Measurements from ENCODE around the gene LRRC9.

The LRRC9 gene

DNA sequence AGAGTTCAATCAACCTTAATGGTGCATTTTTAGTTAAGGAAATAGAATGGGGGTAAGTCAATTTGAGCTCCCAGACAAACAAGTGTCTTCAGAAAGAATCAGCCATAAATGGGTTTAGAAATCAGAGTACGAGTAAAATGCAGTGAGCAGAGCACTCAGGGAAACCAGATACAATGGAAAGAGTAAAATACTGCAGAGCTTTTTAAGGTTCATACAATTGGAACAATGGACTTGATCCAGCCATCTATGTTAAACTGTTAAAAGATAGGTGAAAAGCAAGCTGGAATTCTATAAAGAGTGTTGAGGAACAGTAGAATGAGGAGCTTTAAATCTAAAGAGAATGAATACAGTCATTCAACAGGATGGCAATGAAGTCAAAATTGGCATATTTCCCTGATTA is 147.9 kb downstream of the LRRC9 start:
- H3K27ac ChIP-seq (ENCODE audit: low read length) = no peak overlapping the region
- H3K4me1 ChIP-seq (ENCODE audit: low read length) = no peaks in the 10 kb centered on the region
- H3K36me3 ChIP-seq (replicated peaks; ENCODE audit: insufficient read depth, low read length) = no peaks in the 10 kb centered on the region
- H3K9me3 ChIP-seq (replicated peaks; ENCODE audit: insufficient read depth, low read length) = no peaks in the 10 kb centered on the region
- TF ChIP-seq, protein P1, sequence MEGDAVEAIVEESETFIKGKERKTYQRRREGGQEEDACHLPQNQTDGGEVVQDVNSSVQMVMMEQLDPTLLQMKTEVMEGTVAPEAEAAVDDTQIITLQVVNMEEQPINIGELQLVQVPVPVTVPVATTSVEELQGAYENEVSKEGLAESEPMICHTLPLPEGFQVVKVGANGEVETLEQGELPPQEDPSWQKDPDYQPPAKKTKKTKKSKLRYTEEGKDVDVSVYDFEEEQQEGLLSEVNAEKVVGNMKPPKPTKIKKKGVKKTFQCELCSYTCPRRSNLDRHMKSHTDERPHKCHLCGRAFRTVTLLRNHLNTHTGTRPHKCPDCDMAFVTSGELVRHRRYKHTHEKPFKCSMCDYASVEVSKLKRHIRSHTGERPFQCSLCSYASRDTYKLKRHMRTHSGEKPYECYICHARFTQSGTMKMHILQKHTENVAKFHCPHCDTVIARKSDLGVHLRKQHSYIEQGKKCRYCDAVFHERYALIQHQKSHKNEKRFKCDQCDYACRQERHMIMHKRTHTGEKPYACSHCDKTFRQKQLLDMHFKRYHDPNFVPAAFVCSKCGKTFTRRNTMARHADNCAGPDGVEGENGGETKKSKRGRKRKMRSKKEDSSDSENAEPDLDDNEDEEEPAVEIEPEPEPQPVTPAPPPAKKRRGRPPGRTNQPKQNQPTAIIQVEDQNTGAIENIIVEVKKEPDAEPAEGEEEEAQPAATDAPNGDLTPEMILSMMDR (IDR thresholded peaks at IDR 0.05; ENCODE audit: low read length) = no peak
- TF ChIP-seq EZH2 (optimal IDR thresholded peaks at IDR 0.05; ENCODE audit: low read depth, low read length) (no peak), EZH2phosphoT487 (IDR thresholded peaks at IDR 0.05; ENCODE audit: low read length) (no peak)
- H3K4me3 ChIP-seq (ENCODE audit: low read length) = no peak overlapping the region
- no peaks in the 10 kb centered on the region for H3K79me2 ChIP-seq (ENCODE audit: low read length)
- H3K9me2 ChIP-seq (replicated peaks; ENCODE audit: insufficient read depth, low read length) = no peaks in the 10 kb centered on the region
- no peak overlapping the region for H3K9ac ChIP-seq (ENCODE audit: low read length)
- no peak overlapping the region for H3K4me2 ChIP-seq (ENCODE audit: low read depth, low read length)
- no peak overlapping the region for H2AFZ ChIP-seq (ENCODE audit: low read length)
- H4K20me1 ChIP-seq (ENCODE audit: insufficient read depth, low read length) = no peaks in the 10 kb centered on the region
- no peaks in the 10 kb centered on the region for H3F3A ChIP-seq (ENCODE audit: insufficient read depth, low read length)
- no peak for DNase-seq
- H3K27me3 ChIP-seq (replicated peaks; ENCODE audit: insufficient read depth, low read length) = no peaks in the 10 kb centered on the region

DNA sequence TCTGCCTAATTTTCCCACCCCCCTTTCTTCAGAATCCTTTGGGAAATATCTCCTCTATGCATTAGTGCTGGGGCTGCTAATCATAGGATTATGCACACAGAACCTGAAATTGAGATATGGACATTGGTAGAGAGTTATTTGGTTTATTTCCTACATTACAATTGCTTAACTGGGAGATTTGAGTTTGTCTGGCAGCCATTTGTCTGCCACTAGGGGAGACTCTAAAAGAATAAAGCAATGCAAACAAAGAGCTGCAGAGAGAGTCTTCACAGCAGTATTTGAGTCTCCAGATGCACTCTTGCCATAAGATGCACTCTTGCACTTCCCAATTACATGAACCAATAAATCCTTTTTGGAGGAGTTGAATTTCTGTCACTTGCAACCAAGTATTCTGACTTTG is 159.8 kb downstream of the LRRC9 start:
- no peaks in the 10 kb centered on the region for H3K27me3 ChIP-seq (replicated peaks; ENCODE audit: insufficient read depth, low read length)
- no peak overlapping the region for H3K4me2 ChIP-seq (ENCODE audit: low read depth, low read length)
- DNase-seq = no peak
- H3K4me1 ChIP-seq (ENCODE audit: low read length) = no peaks in the 10 kb centered on the region
- no peaks in the 10 kb centered on the region for H3K9me2 ChIP-seq (replicated peaks; ENCODE audit: insufficient read depth, low read length)
- no peaks in the 10 kb centered on the region for H3K9me3 ChIP-seq (replicated peaks; ENCODE audit: insufficient read depth, low read length)
- H3K9ac ChIP-seq (ENCODE audit: low read length) = no peak overlapping the region
- no peak for TF ChIP-seq EZH2phosphoT487 (IDR thresholded peaks at IDR 0.05; ENCODE audit: low read length)
- TF ChIP-seq, protein P1 (IDR thresholded peaks at IDR 0.05; ENCODE audit: low read length) = no peak
- TF ChIP-seq EZH2 (optimal IDR thresholded peaks at IDR 0.05; ENCODE audit: low read depth, low read length) = no peak
- H2AFZ ChIP-seq (ENCODE audit: low read length) = no peak overlapping the region
- no peaks in the 10 kb centered on the region for H4K20me1 ChIP-seq (ENCODE audit: insufficient read depth, low read length)
- no peak overlapping the region for H3K4me3 ChIP-seq (ENCODE audit: low read length)
- H3F3A ChIP-seq (ENCODE audit: insufficient read depth, low read length) = no peaks in the 10 kb centered on the region
- no peak overlapping the region for H3K27ac ChIP-seq (ENCODE audit: low read length)
- H3K79me2 ChIP-seq (ENCODE audit: low read length) = no peaks in the 10 kb centered on the region
- no peaks in the 10 kb centered on the region for H3K36me3 ChIP-seq (replicated peaks; ENCODE audit: insufficient read depth, low read length)

DNA sequence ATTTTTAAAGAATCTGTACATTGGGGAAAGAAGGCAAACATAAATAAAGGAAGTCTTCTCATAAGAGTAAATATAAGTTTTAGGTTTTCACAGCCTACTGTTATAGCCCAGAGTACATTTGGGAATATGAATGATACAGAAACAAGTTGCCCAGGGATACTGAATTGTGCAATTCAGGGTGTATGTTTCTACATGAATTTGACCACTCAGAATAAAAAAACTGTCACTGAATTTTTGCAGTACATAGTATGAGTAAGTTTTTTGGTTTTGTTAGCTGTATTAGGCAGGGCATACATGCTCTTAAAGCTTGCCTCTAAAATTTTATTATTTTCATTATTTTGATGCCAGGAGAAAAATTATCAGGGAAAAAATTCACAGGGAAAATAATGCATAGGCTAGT is 165.1 kb downstream of the LRRC9 start:
- no peak overlapping the region for H3K9ac ChIP-seq (ENCODE audit: low read length)
- H3K9me2 ChIP-seq (replicated peaks; ENCODE audit: insufficient read depth, low read length) = no peaks in the 10 kb centered on the region
- no peaks in the 10 kb centered on the region for H3K27me3 ChIP-seq (replicated peaks; ENCODE audit: insufficient read depth, low read length)
- no peak overlapping the region for H3K27ac ChIP-seq (ENCODE audit: low read length)
- no peaks in the 10 kb centered on the region for H3F3A ChIP-seq (ENCODE audit: insufficient read depth, low read length)
- H4K20me1 ChIP-seq (ENCODE audit: insufficient read depth, low read length) = no peaks in the 10 kb centered on the region
- H2AFZ ChIP-seq (ENCODE audit: low read length) = no peak overlapping the region
- H3K36me3 ChIP-seq (replicated peaks; ENCODE audit: insufficient read depth, low read length) = no peaks in the 10 kb centered on the region
- no peak overlapping the region for H3K4me2 ChIP-seq (ENCODE audit: low read depth, low read length)
- H3K4me3 ChIP-seq (ENCODE audit: low read length) = no peak overlapping the region
- TF ChIP-seq EZH2phosphoT487 (IDR thresholded peaks at IDR 0.05; ENCODE audit: low read length) = no peak
- TF ChIP-seq, protein P1 (IDR thresholded peaks at IDR 0.05; ENCODE audit: low read length) = no peak
- TF ChIP-seq EZH2 (optimal IDR thresholded peaks at IDR 0.05; ENCODE audit: low read depth, low read length) = no peak
- no peaks in the 10 kb centered on the region for H3K79me2 ChIP-seq (ENCODE audit: low read length)
- no peaks in the 10 kb centered on the region for H3K4me1 ChIP-seq (ENCODE audit: low read length)
- no peak for DNase-seq
- H3K9me3 ChIP-seq (replicated peaks; ENCODE audit: insufficient read depth, low read length) = no peaks in the 10 kb centered on the region

Data from MM.1S (cell line).